ENCODE measurements around the gene CSNK1G2. TPM values are rescaled to one million over a fixed set of nuclear protein-coding genes. Genes with fewer than 3 reads are reported as not detected.
A peak's percentile ranks its signal among the peaks of the same experiment; 100 is the strongest.

The CSNK1G2 gene
- total and polyA plus RNA-seq, 8 donors: 30.2 to 210 (median 65.3) TPM

- no peaks in the 10 kb centered on the region for H3K9me3 ChIP-seq
- peak overlapping the region; percentile 78 to 94 (median 93) for H3K27ac ChIP-seq
- H3K36me3 ChIP-seq: peaks cover 0 to 7% (median 0%) of the 10 kb centered on the region in 4 donors
- TF ChIP-seq CTCF (IDR thresholded peaks at IDR 0.05) (no peak), POLR2AphosphoS5 (IDR thresholded peaks at IDR 0.05) (no peak), POLR2A (IDR thresholded peaks at IDR 0.05) (no peak), EP300 (IDR thresholded peaks at IDR 0.05) (no peak)
- peaks cover 38 to 62% (median 55%) of the 10 kb centered on the region in 4 donors for H3K4me1 ChIP-seq
- DNase-seq: no peak
- 71 to 78% (median 71%) methylated on average over 15 of the region's 15 CpGs for WGBS, 5 donors
- intact Hi-C loops (cut with DNase I; ENCODE audit: low total_unique reads): no loop called here
- H3K27me3 ChIP-seq: no peaks in the 10 kb centered on the region
- peak overlapping the region; percentile 63 to 77 (median 65) for H3K4me3 ChIP-seq
Observed at GRCh38 chr19:1905863-1906375, 35.1 kb upstream of the CSNK1G2 start.

- Histone ChIP-seq H3K4me1 (peaks cover 38 to 72% (median 64%) of the 10 kb centered on the region in 4 donors), H3K4me3 (peak overlapping the region in 1 of 4 donors; percentile 43), H3K27me3 (no peaks in the 10 kb centered on the region), H3K27ac (peak overlapping the region; percentile 78 to 94 (median 90)), H3K36me3 (peaks cover under 1 to 10% (median 4%) of the 10 kb centered on the region in 4 donors), H3K9me3 (no peaks in the 10 kb centered on the region)
- no peak for TF ChIP-seq EP300 (IDR thresholded peaks at IDR 0.05)
- no peak for TF ChIP-seq POLR2A (IDR thresholded peaks at IDR 0.05)
- TF ChIP-seq CTCF (IDR thresholded peaks at IDR 0.05): no peak
- TF ChIP-seq POLR2AphosphoS5 (IDR thresholded peaks at IDR 0.05): no peak
- 67 to 87% (median 82%) methylated on average over 5 to 10 of the region's 10 CpGs for WGBS, 5 donors
- intact Hi-C loops (cut with DNase I; ENCODE audit: low total_unique reads): no loop called here
- no peak for DNase-seq
Observed at GRCh38 chr19:1906985-1907562, 33.9 kb upstream of the CSNK1G2 start.

GRCh38 chr19:1907563-1908363 lies 33.2 kb upstream of the CSNK1G2 start:
- H3K4me1 ChIP-seq: peaks cover 38 to 76% (median 67%) of the 10 kb centered on the region in 4 donors
- TF ChIP-seq CTCF (IDR thresholded peaks at IDR 0.05): no peak
- peak in 2 of 3 donors; percentile 18 to 19 for TF ChIP-seq POLR2AphosphoS5 (IDR thresholded peaks at IDR 0.05)
- peaks cover 5 to 17% (median 11%) of the 10 kb centered on the region in 4 donors for H3K36me3 ChIP-seq
- 25 to 53% (median 37%) methylated on average over 26 to 43 of the region's 43 CpGs for WGBS, 5 donors
- peak overlapping the region in 2 of 4 donors; percentile 14 to 43 for H3K4me3 ChIP-seq
- intact Hi-C loops (cut with DNase I; ENCODE audit: low total_unique reads): no loop called here
- no peaks in the 10 kb centered on the region for H3K27me3 ChIP-seq
- H3K27ac ChIP-seq: peak overlapping the region; percentile 78 to 94 (median 90)
- DNase-seq: peak; percentile 69 to 77
- H3K9me3 ChIP-seq: no peaks in the 10 kb centered on the region

- Histone ChIP-seq H3K27me3 (no peaks in the 10 kb centered on the region), H3K4me1 (peaks cover 38 to 76% (median 67%) of the 10 kb centered on the region in 4 donors), H3K9me3 (no peaks in the 10 kb centered on the region), H3K4me3 (peak overlapping the region in 2 of 4 donors; percentile 14 to 43), H3K27ac (peak overlapping the region; percentile 78 to 94 (median 90)), H3K36me3 (peaks cover 11 to 22% (median 16%) of the 10 kb centered on the region in 4 donors)
- DNase-seq: no peak
- intact Hi-C loops (cut with DNase I; ENCODE audit: low total_unique reads): no loop called here
- TF ChIP-seq POLR2AphosphoS5 (IDR thresholded peaks at IDR 0.05) (no peak), POLR2A (IDR thresholded peaks at IDR 0.05) (no peak), EP300 (IDR thresholded peaks at IDR 0.05) (no peak), CTCF (IDR thresholded peaks at IDR 0.05) (no peak)
- WGBS, 5 donors: 45 to 67% (median 58%) methylated on average over 12 to 13 of the region's 13 CpGs
Observed at GRCh38 chr19:1908364-1908678, 32.7 kb upstream of the CSNK1G2 start.
